ENCODE data around the gene THEMIS2.

DNA sequence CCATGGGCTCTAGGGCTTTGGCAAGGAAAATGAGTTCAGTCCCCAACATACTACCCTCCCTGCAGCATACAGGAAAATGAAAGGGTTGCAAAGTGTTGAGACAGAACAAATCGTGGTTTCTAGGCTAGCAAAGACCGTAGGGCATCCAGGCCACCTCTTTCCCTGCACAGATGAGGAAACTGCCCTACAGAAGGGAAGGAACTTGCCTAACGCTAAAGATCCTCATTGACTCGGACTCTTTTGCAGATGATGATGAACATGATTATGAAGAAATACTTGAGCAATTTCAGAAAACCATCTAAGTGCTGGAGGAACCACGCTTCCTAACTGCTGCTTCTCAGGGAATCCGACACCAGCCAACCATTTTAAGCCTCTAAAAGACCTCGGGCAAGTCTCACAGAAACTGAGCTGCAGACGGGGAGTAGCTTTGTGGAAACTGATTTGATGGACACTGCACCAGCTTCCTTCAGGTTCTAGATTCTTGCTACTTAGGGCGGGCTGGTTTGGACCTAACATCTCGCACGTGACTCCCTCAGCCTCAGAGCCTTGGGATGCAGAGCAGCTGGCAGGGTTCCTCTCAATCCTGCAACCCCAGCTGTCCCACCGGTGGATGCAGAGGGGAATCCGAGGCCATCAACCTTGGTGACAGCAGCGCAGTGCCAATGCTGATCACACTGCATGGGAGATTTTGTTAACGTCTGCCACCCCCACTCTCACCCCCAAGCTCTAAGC lies 13.4 kb downstream of the THEMIS2 start:
- TF ChIP-seq, protein P1, sequence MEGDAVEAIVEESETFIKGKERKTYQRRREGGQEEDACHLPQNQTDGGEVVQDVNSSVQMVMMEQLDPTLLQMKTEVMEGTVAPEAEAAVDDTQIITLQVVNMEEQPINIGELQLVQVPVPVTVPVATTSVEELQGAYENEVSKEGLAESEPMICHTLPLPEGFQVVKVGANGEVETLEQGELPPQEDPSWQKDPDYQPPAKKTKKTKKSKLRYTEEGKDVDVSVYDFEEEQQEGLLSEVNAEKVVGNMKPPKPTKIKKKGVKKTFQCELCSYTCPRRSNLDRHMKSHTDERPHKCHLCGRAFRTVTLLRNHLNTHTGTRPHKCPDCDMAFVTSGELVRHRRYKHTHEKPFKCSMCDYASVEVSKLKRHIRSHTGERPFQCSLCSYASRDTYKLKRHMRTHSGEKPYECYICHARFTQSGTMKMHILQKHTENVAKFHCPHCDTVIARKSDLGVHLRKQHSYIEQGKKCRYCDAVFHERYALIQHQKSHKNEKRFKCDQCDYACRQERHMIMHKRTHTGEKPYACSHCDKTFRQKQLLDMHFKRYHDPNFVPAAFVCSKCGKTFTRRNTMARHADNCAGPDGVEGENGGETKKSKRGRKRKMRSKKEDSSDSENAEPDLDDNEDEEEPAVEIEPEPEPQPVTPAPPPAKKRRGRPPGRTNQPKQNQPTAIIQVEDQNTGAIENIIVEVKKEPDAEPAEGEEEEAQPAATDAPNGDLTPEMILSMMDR (IDR thresholded peaks at IDR 0.05), result no peak
- TF ChIP-seq POLR2A (IDR thresholded peaks at IDR 0.05), result peak in 1 of 3 donors; percentile 32
